Cardiac muscle cell (in vitro differentiated cells and primary cell): Measurements from ENCODE around the gene CCR2. TPM values are rescaled to one million over a fixed set of nuclear protein-coding genes. Genes with fewer than 3 reads are reported as not detected.

Source experiments
- DNase-seq, 2 donors: peaks; one replicate each; pipeline versions ENCODE4 v3.0.0 to v3.0.0-alpha.2; 2010 to 2017; ENCODE audit warnings: low read depth in 1 of 2, low spot score in 1 of 2
- H3K27ac ChIP-seq: fragments of 200-600 bp; sonication (generic); 2 replicates; pipeline ENCODE4 v1.5.1; 2016
- H3K27me3 ChIP-seq: fragments of 200-600 bp; sonication (generic); 2 replicates; pipeline ENCODE4 v1.6.0; 2016; ENCODE audit warnings: control low read depth
- H3K36me3 ChIP-seq: fragments of 200-600 bp; sonication (generic); 2 replicates; pipeline ENCODE4 v1.5.1; 2016; ENCODE audit warnings: control low read depth
- H3K4me1 ChIP-seq: fragments of 200-600 bp; sonication (generic); 2 replicates; pipeline ENCODE4 v1.8.1; 2017; ENCODE audit warnings: low read depth, mild to moderate bottlenecking, mixed run types
- H3K4me3 ChIP-seq: fragments of 200-600 bp; sonication (generic); 2 replicates; pipeline ENCODE4 v1.5.1; 2016; ENCODE audit warnings: mild to moderate bottlenecking
- H3K9me3 ChIP-seq: fragments of 200-600 bp; sonication (generic); 2 replicates; pipeline ENCODE4 v1.5.1; 2017; ENCODE audit warnings: low read depth, mild to moderate bottlenecking, control low read depth
- CTCF ChIP-seq: IDR thresholded peaks from 2 replicates; pipeline ENCODE4 v1.5.1; 2012; ENCODE audit warnings: low read depth, mild to moderate bottlenecking, low read length
- polyA plus RNA-seq: library from polyadenylated mRNA; unstranded; fragments of >200 nt; fragmentation: Nextera tagmentation; extraction: Ambion mirVana; gene quantifications from 2 replicates; pipeline ENCODE4 v1.2.1, GENCODE V29; 2016
- total RNA-seq: library from RNA; depleted of rRNA; stranded (reverse); fragments of >200 nt; gene quantifications from 2 replicates; pipeline ENCODE4 v1.2.3, GENCODE V29; 2016

CCR2 gene
- total and polyA plus RNA-seq, 2 experiments from 2014 or later = not detected

GRCh38 chr3:46367811-46368210 is 13.9 kb downstream of the CCR2 start:
- Histone ChIP-seq H3K27me3 (no peaks in the 10 kb centered on the region), H3K9me3 (no peaks in the 10 kb centered on the region), H3K4me1 (no peaks in the 10 kb centered on the region), H3K27ac (no peak overlapping the region), H3K4me3 (no peak overlapping the region), H3K36me3 (no peaks in the 10 kb centered on the region)
- no peak for DNase-seq
- TF ChIP-seq CTCF = no peak

GRCh38 chr3:46368569-46368968 is 14.7 kb downstream of the CCR2 start:
- H3K27ac ChIP-seq = no peak overlapping the region
- H3K4me3 ChIP-seq = no peak overlapping the region
- no peaks in the 10 kb centered on the region for H3K36me3 ChIP-seq
- DNase-seq = peak; percentile 18 to 24
- no peaks in the 10 kb centered on the region for H3K4me1 ChIP-seq
- H3K27me3 ChIP-seq = no peaks in the 10 kb centered on the region
- no peaks in the 10 kb centered on the region for H3K9me3 ChIP-seq
- TF ChIP-seq CTCF = no peak

- Histone ChIP-seq H3K36me3 (no peaks in the 10 kb centered on the region), H3K27me3 (peaks cover 2% of the 10 kb centered on the region), H3K9me3 (no peaks in the 10 kb centered on the region), H3K27ac (no peak overlapping the region), H3K4me1 (no peaks in the 10 kb centered on the region), H3K4me3 (no peak overlapping the region)
- TF ChIP-seq CTCF = no peak
- no peak for DNase-seq
Measured at GRCh38 chr3:46369151-46369550, 15.2 kb downstream of the CCR2 start.

- H3K36me3 ChIP-seq = no peaks in the 10 kb centered on the region
- no peak overlapping the region for H3K4me3 ChIP-seq
- no peak for TF ChIP-seq CTCF
- H3K9me3 ChIP-seq = no peaks in the 10 kb centered on the region
- H3K4me1 ChIP-seq = no peaks in the 10 kb centered on the region
- DNase-seq = no peak
- H3K27ac ChIP-seq = no peak overlapping the region
- peaks cover 5% of the 10 kb centered on the region for H3K27me3 ChIP-seq
Measured at GRCh38 chr3:46369675-46370132, 15.8 kb downstream of the CCR2 start.

GRCh38 chr3:46370839-46371518 is 17.1 kb downstream of the CCR2 start, which contains the start of gene CCR5:
Gene CCR5, plus strand, starts transcription at chr3:46370946. Its CDS starts 1,957 bp downstream, at chr3:46372903.
- Histone ChIP-seq H3K27ac (no peak within 1 kb of the TSS), H3K9me3 (no peaks in the 10 kb centered on the region), H3K27me3 (peaks cover 8% of the 10 kb centered on the region), H3K4me3 (no peak within 1 kb of the TSS), H3K4me1 (no peaks in the 10 kb centered on the region), H3K36me3 (no peaks in the 10 kb centered on the region)
- TF ChIP-seq CTCF = no peak
- no peak for DNase-seq
